A204.1 (cell line): ENCODE data around the gene HOXC4.

Experiments used
- FAIRE-seq: peaks from 2 replicates; lab custom pipeline; 2012; peaks lifted over from hg19 to GRCh38; lab: Jason Lieb, UNC

The HOXC4 gene

DNA sequence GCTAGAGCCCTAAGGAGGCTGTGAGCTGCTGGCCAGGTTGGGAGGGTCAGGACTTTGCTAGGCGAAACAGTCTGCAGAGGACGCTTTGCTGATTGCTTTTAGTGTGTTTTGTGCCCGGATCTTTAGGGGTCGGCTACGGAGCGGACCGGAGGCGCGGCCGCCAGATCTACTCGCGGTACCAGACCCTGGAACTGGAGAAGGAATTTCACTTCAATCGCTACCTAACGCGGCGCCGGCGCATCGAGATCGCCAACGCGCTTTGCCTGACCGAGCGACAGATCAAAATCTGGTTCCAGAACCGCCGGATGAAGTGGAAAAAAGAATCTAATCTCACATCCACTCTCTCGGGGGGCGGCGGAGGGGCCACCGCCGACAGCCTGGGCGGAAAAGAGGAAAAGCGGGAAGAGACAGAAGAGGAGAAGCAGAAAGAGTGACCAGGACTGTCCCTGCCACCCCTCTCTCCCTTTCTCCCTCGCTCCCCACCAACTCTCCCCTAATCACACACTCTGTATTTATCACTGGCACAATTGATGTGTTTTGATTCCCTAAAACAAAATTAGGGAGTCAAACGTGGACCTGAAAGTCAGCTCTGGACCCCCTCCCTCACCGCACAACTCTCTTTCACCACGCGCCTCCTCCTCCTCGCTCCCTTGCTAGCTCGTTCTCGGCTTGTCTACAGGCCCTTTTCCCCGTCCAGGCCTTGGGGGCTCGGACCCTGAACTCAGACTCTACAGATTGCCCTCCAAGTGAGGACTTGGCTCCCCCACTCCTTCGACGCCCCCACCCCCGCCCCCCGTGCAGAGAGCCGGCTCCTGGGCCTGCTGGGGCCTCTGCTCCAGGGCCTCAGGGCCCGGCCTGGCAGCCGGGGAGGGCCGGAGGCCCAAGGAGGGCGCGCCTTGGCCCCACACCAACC is 23.9 kb upstream of the HOXC4 start:
- no peak for FAIRE-seq

DNA sequence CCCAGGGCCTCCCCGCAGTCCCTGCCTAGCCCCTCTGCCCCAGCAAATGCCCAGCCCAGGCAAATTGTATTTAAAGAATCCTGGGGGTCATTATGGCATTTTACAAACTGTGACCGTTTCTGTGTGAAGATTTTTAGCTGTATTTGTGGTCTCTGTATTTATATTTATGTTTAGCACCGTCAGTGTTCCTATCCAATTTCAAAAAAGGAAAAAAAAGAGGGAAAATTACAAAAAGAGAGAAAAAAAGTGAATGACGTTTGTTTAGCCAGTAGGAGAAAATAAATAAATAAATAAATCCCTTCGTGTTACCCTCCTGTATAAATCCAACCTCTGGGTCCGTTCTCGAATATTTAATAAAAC is 23.2 kb upstream of the HOXC4 start:
- FAIRE-seq = no peak

DNA sequence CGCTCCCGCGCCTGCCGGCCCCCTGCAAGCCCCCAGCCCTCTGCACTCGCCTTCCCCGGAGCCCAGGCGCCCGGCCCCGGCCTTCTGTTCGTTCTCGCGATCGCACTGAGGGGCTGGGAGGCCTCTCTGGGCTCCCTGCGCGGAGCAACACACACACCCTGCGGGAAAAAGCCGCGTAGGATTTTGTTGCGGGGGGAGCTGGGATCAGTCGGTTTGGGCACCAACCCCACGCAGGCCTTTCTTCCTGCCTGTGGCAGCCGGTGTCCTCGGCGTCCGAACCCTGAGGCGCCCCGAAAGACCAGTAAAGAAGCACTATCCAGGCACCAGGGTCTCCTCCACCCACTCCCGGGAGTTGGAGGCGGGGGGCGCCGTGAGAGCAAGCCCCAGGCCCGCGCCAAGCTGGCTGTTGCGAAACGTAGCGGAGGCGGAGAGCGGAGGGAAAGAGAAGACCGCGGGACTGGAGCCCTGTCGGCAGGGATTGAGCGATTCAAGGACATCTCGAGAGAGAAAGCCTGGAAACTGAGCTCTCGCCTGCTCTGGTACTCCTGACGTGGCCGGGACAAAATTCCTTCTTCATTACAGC is 22.7 kb upstream of the HOXC4 start:
- no peak for FAIRE-seq

DNA sequence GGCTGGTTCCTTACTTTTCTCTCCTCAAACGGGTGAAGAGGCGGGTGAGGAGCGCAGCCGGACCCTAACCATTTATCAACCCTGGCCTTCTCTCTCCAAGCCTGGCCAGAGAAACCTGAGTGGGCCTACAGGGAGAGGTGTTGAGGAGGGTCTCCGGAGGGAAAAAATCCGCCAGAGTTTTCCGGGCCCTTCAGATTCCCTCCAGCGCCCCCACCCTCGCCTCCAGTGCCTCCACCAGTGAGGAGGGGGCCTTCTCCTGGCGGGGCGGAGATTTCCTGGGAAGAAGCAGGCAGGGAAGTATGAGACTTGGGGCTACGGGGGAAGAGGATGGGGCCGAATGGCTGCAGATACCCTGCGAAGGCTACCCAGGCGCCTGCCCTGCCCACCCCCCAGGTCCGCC is 22.2 kb upstream of the HOXC4 start:
- no peak for FAIRE-seq

DNA sequence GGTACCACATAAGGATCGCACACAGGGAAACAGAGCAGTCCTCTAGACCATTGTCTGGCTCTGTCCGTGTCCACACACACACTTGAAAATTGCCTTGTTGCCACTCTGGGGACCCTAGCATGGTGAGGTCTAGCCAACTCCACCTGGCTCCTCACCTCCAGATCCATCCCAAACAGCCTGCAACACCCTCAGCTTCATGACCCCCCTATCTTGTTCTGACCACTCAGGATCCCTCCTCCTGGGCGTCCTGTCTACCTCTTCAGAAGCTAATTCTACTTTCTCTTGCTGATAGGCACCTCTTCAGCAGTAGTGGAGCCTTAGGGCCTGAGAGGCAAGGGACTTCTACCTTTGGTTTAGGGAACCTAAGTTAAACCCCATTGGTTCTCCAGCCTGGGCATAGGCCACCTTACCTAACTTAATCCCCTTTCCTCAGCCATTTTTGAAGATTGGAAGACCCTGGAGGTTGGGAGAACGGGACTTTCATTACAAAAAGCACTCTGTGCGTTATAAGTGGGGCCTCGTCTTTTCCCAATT is 21.5 kb upstream of the HOXC4 start:
- no peak for FAIRE-seq

DNA sequence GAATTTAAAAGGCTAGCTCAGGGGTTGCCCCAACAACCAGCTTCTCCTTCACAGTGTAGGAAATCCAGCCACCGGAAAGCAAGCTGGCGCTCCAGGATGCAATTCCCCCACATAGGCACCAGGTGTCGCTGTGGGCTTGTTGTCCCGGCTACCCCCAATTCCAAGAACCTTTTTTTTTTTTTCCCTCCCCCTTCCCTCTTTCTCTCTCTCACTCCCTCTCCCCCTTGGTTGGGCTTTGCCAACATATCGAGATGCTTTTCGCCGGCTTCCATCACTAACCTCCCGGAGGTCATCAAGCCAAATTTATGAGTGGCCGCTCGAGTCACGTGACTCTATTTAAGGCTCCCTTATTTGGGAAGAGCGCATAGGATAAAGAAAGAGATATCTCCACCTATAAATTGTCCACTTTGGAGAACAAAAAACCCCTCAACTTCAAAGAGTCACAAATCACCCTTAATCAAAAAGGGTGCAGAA is 21.0 kb upstream of the HOXC4 start, which contains the start of gene HOXC5:
Gene HOXC5, plus strand, starts transcription at position 424 of the 474 bp plus-strand sequence. CDS start 73 bp downstream, outside the sequence.
- FAIRE-seq = peak; percentile 68

DNA sequence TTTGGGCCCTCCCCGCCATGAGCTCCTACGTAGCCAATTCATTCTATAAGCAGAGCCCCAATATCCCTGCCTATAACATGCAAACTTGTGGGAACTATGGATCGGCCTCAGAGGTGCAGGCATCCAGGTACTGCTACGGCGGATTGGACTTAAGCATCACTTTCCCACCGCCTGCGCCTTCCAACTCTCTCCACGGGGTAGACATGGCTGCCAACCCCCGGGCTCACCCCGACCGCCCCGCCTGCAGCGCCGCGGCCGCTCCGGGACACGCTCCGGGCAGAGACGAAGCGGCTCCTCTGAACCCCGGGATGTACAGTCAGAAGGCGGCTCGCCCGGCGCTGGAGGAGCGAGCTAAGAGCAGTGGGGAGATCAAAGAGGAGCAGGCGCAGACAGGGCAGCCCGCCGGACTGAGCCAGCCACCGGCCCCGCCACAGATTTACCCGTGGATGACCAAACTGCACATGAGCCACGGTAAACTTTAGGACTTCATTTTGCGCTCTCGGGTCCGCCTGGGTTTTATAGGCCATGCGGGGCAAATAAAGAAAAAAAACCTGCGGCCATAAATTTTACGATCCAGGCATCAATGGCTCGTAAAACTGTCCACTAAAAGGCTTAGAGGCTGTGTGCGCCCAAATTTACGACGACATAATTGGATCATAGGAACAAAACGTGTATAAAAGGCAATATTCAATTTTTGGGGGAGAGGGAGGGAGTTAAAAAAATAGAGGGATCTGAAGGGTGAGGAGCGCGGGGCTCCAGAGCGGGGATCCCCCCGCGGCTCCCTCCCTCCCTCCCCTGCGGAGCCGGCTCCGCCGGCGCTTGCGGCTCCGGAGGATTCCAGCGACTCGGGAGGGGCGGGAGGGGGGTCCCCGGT is 20.3 kb upstream of the HOXC4 start:
- FAIRE-seq = no peak

DNA sequence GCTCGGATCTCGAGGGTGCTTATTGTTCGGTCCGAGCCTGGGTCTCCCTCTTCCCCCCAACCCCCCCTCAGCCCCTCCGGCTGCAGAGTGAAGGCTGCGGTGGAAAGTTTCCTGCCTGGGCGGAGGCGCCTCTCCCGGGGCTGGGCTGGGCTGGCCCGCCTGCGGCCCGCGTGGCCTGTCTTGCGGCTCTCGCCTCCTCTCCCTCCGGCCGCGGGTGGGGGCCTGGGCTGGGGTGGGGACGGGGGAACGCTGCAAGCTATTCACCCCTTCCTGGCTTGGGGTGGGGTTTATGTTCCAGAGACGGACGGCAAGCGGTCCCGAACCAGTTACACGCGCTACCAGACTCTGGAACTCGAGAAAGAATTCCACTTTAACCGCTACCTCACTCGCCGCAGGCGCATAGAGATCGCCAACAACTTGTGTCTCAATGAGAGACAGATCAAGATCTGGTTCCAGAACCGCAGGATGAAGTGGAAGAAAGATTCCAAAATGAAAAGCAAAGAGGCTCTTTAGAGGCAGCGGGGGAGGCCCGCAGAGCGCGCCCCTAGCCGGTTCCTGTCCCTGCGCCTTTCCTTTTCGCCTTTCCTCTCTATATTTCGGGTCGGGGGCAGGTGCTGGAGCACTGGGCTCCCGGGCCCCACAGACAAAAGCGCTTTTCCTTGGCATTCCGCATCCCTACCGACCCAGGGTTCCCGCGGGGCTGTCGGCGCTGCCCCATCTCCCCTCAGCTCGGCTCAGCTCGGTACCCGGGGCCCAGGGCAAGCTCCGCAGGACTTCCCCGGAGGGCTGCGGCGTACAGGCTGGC is 19.5 kb upstream of the HOXC4 start:
- no peak for FAIRE-seq

DNA sequence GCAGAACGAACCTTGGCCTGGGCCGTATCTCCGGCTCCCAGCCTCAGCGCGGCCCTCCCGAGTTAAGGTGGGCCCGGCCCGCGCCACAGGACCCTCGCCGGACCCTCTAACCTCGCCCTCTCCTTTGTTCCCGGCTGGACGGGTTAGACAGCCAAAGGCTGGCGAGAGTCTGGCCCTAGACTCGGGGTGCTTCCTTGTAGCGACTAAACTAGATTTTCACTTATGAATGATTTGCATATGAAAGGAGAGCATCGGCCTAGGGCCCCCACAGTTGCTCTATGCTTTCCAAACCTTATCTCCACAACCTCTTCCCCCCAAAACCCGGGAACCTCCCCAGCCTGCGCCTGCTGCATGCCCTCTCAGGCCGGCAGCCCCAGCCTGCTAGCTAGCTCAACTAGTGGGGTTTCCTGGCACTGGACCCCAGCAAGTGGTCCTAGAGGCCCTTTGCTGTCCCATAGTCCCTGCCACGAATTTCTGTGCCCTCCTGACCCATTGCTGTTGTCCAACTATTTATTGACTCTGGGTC is 18.8 kb upstream of the HOXC4 start:
- no peak for FAIRE-seq

DNA sequence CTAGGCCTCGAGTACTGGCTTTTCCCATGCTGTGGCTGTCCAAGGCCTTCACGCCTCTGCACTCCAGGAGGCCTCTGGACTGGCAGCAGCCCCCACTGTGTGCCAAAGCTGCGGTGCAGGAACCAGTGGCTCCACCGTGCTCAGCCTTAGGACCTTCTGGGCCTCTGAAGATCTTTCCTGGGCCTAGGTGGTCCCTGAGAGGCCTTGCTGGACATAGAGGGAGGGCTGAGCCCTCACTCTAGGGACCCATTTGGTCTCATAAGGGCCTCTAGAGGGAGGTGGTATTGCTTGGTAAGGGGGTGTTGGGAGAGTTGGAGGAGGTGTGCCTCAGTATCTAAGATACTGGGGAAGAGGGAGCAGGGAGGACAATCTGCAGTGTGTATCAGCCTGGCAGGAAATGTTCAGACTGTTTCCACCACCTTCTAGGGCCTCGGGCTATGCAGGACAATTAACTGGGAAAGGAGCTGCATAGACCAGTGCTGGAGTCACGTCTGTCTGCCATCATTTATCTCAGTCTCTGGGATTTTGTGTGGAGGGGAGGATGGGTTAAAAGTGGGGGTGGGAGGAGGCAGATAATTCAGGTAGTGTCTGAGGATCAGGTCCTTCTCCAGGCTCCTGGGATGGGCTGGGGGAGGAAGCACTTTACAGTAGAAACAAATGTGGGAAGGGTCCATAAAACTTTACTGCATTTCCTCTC is 17.9 kb upstream of the HOXC4 start:
- FAIRE-seq = no peak

DNA sequence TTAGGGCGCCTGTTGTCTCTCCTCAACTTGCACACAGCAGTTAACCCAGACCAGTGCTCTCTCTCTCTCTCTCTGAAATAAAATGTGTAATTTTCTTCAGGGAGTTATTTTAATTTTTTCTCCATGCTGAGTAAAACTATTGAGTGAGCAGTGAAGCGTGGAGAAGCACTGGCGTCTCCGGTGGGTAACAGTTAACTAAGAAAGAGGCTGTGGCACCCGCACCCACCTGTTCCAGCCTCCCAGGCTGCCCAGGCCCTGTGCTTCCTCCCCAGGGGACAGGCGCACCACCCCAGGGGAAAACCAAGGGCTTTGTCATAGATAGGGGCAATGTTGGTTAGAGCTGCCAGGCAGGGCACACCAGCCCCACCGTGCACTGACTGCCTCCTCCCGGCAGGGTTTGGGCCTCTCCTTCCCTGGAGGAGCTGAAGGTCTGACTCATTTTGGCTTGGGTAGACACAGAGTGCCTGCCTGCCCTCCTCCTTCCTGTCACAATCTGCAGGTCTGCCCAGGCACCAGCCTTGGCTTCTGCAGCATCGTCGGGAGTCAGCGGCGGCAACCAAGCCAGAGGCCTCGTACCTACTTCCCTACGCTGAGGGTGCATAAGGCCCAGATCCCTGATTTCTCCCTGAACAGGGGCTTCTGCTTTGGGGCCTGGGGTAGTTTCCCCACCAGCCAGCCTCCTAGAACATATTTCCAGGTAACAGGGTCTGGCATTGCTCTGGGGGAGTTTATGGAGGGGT is 16.8 kb upstream of the HOXC4 start:
- FAIRE-seq = no peak

DNA sequence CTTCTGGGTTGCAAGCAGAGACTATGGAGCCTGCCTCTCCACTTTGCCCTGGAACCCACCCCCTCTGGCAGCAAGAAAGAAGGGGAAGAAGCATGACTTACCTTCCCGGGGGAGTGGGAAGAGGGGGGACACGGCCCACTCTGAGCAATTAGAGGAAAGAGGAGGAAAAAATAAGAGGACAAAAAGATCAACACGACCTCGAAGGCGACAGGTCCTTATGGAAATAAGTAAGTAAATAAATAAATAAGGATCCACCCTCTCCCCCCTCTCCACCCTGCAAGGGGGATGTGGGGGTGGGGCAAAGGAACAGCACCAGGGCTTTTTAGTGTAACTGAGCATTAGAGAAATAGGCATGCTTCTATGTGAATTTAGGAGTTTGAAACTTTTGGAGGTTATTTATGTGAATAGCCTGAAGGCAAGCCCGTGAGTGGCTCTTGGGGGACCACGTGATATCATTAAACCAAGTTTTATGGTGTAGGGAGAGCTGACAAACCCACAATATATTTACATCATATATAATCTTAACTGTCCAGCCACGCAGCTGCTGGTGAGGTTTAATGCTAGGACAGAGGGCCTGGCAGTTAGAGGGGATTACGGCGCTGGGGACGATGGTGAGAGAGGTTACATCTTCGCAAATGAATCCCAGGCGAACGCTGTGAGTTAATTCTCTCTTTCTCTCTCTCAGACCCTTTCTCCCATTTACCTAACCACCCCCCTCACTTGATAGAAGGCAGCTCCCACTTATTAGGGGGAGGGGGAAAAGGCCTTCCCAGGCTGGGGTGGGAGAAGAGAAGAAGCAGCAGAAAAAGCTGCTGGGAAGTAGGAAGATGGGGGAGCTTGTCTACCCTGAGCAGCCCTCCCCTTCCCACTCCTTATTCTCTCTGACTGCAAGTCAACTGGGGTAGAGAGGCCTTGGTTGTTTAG is 16.0 kb upstream of the HOXC4 start:
- FAIRE-seq = no peak

DNA sequence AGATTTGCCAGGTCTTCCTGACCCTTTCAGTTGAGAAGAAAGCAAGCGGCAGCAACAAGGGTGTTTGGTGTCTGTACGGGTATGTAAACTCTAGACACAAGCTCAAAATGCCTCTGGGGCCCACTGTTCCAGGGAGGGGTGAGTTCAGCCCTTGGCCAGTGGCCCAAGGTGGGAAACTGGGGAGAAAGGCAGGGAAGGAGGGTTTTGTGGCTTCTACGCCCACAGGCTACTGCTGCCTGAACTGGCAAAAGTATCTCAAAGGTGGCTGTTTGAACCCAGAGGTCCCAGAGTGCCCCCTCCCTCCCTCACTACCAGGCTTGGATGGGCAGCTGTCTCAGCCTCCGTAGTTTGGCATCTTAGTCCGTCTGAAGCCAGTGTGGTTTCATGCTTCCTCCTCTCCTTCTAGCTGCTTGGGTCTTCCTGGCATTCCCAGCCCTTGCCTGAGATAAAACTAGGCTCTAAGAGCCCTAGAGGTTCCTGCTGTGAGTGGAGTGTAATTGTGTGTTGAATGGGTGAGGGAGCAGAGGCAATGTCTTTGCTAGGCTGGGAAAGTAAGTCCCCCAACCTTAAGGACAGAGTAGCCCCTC is 15.3 kb upstream of the HOXC4 start:
- no peak for FAIRE-seq

DNA sequence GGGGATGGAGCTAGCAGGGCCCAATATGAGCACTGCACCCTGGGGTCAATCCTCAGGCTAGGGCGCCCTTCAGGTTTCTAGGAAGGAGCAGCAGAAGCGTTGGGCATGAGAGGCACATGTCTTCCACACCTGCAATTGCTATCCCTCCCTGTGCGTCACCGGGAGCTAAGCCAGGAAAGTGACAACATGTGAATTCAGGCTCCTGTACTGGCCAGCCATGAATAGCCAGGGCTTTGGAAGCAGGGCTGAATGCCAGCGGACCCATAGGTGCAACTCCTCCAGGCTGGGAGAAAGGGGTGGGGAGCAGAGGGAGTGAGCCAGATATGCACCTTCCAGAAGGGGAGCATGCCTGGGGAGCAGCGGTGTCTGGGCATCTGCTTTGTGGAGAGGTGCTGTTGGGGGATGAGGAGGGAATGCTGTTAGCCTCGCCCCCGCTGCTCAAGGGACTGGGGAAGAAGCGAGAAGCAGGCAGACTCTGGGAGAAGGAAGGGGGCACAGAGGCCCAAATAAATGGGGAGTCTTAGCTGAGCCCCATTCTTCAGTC is 14.7 kb upstream of the HOXC4 start:
- FAIRE-seq = no peak

DNA sequence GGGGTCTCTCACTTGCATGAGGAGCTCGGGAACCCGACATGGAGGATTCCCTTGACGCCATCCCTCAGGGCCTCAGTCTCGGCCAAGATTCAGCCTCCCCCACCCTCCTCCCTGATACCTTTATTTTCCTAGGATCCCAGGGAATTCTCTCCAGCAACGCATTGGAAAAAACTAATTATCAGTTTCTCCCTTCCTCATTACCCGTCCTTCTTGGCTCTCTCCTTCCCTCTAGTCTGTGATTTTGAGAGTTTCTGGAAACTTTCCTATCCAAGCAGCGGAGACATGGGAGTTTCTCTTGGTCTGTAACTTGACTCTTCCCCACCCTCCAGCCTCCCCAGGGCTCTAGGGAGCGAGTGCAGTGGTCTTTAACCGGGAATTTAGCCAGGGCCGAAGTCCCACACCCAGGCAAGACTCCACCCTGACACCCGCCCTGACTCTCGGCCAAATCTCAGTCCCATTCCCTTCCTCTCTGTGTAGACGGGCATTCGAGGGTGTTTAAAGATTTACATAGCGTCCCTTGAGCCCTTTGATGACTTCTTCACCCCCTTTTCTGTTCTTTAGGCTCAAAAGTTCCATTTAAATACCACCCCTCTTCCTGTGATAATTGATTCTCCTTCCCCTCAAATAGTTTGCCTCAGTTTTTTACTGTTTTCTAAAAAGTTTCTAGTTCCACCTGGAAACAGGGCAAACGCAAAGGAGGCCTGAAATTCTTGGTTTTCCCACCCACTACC is 14.1 kb upstream of the HOXC4 start:
- no peak for FAIRE-seq

DNA sequence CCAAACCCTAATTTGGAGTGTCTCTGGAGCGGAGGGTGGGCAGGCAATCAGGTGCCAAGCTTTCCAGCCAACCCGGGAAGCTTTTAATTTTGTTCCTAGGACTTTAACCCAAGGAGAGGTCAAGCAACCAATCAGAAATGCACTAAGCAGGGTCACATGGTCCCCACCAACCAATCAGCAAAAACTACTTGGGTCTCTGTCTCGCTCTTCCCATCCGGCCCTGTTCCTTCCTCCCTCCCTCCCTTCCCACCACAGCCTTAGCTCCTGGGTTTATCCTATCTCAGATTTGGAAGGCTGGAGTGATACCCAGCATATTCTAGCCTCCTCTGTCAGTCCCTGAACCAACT is 13.5 kb upstream of the HOXC4 start:
- no peak for FAIRE-seq

DNA sequence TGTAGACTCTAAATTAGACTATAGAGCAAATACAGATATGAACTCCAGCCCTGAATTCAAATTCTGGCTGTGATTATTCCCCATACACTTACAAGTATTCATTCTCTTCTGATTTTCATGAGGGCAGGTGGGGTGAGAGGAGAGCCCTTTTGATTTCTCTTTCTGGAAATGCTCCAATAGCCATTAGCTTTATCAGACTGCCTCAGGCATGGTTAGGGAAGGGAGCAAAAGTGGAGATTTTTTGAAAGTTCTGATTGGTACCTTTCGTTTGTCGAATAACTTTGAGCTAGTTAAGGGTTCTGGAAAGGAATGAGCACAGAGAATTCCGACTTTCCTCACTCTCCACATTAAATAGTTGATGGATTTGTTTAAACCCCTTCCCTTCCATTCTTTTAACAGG is 13.0 kb upstream of the HOXC4 start:
- FAIRE-seq = no peak
